ENCODE measurements around the gene KIF26B.
A peak's percentile ranks its signal among the peaks of the same experiment; 100 is the strongest.

KIF26B gene

DNA sequence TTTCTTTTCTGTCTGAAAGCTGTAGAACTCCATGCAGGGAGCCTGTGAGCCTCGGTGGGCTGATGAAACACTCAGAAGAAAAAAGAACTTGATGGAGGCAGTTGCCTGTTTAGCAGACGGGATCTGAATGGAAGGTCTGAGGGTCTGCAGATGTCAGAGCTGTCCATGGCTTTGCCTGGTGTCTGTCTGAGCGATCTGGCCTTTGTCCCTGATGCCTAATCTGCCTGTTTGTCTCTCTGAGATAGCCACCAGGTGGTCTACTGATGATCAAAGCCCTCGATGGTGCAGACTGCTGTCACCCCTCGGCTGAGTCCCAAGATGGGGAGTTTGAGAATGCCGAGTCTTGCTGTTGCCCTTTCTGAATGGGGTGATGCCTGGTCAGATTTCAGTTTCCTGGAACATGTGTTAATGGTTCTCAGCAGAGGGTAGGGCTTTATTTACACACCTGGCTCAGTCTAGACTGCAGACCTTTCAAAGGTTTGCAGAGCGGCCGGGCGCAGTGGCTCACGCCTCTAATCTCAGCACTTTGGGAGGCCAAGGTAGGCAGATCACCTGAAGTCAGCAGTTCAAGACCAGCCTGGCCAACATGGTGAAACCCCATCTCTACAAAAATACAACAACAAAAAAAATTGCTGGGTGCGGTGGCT, 90.4 kb downstream of the KIF26B start:
- DNase-seq = no peak

DNA sequence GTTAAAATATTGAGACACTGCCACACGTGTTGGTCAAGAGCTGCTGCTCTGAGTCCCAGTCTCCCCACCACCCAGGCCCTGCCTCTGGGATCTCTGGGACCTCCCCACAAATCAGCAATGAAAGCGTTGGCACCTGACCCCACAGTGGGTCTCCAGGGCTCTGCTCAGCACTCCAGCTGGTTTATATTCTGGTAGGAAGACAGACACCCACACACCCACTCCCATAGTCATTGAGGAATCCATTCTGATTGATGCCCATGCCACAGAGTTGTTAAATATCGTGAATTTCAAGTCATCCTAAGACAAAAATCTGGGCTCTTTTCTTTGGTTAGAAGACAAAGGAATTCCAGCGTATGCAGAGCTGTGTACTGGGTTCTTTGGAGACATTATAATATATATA, 91.6 kb downstream of the KIF26B start:
- DNase-seq = no peak

DNA sequence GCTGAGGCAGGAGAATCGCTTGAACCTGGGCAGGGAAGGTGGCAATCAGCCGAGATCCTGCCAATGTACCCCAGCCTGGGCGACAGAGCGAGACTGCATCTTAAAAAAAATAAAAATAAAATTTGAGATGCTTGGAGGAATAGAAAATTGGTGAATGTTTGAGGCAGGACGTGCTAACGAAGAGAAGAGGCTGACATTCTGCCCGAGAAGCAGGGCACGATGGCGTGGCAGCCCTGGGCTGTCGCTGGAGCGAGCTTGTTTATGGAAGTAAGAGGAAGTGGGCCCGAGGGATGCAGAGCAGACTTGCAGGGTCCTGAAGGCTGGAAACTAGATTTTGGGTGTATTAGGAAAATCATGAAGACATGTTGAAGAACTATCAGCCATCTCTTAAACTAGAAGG, 92.6 kb downstream of the KIF26B start:
- no peak for DNase-seq

DNA sequence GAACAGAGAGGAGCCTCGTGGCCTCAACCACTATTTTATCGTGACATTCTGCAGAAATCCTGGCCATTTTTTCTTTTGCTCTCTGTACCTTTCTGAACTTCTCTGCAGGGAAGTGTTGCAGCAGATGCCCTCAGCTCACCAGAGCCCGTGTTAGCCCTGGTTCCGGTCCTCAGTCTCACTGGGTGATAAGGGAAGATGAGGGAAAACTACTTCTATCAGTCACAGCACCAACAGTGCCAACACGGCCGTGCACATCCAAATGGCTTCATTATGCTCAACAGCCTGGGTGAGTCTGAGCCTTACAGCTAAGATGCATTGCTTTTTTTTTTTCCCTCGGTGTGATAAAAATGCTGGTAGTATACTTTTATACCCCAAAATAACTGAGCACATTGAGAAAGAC, 93.0 kb downstream of the KIF26B start:
- DNase-seq = no peak

DNA sequence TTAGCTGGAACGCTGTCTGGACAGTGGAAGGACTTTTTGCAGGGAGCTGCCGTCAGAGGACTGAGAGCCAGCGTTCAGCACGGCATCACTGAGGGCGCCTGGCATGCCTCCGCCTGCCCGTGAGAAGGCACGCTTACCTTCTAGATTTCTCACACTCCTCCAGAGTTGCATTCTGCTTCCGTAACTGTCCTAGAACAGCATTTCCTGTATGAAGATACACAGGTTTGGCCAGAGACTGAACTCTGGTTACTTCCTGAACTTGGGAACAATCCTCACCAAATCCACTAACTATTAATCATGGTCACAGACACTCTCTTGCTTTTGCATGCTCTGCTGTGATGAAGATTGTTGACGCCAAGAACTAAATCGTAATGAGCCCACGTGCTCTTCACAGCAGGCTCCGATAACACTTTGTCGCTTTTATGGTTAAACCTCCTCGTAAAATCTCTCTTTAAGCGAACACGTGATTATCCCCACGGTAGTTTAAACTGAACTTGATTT, 93.5 kb downstream of the KIF26B start:
- DNase-seq = no peak

DNA sequence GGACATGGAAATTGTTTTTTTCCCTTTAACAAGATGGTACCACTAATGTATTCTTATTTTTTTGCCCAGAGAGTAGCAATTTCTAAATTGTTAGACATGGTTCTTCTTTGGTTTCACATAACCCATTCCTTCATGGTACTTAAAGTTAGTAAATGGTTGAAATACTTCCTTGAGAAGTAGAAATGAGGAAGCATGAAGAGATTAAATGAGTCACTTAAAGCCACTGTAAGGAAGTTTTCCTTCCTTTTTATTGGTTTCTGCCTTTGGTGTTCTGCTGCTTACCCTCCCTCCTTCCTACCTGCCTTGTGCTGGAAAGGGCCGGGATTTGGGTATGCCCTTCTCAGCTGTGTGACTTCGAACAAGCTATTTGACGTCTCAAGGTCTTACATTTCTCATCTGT, 101.0 kb downstream of the KIF26B start:
- no peak for DNase-seq

DNA sequence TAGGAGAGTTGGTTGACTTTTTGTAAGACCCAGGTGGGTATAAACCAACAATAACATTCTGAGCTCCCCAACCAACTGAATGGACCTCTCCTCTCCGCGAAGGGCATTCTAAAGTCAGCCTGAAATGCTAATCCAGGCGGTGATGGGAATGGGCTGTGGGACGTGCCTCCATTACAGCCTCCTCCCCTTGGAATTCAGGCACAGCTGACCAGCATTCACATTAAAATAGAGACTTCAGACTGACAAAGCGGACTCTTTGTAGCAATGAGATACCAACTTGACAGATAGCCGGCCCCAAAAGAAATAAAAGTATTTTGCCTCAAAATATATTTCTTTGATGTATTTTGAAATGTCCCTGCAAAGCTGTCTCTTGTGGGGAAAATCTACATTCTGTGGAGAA, 101.7 kb downstream of the KIF26B start:
- DNase-seq = no peak

DNA sequence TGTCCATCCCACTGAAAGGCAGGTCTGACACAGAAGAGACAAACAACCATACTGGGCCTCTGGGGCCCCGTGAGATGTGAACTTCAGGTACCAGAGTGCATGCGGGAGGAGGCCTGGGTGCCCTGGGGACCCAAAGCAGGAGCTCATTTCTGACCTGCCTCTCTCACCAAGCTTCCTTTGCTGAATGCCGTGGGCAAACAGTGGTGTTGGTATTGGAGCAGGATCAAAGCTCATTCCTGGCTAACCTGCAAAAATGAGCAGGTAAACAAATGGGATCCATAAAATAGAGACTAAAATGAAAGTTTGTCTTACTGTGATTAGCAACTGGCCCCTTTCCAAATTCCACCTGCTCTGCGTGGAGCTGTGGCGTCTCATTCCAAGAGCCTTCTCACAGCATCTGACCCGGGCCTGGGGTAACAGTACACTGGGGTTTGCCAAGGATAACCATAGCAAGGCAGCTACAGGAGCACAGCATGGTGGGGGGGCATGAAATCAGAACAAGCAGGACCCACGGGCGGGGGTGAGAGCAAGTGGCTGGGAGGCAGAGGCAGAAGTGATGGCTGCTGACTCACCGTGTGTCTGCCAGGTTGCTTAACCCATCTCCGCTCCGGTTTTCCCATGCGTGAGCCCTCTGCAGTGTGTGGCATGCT, 103.6 kb downstream of the KIF26B start:
- DNase-seq = no peak

DNA sequence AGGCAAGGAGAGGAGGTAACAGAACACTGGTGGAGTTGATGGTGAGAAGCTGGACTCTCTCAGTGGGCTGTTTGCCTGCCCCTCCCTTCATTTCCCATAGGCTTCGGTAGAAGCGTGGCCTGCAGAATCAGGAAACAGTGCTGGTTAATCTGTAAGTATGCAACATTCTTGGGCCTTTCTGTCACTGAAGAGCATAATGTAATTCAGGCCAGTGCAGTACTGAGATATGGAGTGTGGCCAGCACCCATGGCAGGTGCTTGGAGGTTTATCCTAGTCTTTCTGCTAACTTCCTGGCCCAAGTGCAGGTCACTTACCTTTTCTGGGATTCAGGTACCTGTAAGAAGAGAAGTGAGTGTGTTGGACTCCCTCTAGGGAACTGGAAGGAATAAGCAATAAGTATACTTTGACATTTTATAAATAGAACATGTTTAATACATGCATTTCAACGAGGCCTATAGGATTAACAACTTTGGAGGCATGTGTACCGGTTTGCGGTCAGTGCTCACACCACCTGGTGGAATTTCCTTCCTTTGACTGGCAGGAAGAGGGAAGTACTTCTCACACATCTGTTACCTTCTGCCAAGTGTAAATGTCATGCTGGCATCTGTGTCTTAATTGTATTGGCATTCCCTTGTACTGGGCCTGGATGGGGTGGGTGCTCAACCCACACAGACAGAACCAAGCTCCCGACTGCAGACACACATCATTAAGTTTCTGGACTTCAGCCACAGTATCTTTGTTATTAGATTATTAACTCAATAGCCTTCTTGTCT, 105.5 kb downstream of the KIF26B start:
- no peak for DNase-seq

DNA sequence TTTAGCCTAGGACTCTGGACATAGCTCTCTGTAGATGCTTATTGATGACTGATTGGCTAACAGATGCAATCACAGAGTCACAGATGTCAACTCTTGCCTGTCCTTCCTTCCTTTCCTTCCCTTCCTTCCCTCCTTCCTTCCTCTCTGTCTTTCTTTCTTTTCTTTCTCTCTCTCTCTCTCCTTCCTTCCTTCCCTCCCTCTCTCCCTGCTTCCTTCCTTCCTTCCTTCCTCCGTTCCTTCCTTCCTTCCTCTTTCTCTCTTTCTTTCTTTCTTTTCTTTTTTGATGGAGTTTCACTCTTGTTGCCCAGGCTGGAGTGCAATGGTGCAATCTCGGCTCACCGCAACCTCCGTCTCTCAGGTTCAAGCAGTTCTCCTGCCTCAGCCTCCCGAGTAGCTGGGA, 106.1 kb downstream of the KIF26B start:
- DNase-seq = no peak

DNA sequence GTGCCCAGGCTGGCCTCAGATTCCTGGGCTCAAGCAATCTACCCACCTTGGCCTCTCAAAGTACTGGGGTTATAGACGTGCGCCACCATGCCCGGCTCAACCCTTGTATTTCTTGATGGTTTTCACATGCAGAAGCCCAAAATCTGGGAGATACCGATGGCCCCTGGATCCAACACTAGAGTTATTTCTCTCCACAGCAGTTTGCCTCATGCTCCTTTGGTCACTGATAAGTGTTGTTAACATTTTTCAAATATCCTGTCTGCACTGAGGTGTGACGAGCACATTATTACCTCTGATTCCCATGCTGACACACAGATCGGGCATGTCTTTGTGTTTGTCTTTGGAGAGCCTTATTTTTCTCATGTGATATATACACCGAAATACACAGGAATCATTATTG, 107.0 kb downstream of the KIF26B start:
- DNase-seq = peak; percentile 26

DNA sequence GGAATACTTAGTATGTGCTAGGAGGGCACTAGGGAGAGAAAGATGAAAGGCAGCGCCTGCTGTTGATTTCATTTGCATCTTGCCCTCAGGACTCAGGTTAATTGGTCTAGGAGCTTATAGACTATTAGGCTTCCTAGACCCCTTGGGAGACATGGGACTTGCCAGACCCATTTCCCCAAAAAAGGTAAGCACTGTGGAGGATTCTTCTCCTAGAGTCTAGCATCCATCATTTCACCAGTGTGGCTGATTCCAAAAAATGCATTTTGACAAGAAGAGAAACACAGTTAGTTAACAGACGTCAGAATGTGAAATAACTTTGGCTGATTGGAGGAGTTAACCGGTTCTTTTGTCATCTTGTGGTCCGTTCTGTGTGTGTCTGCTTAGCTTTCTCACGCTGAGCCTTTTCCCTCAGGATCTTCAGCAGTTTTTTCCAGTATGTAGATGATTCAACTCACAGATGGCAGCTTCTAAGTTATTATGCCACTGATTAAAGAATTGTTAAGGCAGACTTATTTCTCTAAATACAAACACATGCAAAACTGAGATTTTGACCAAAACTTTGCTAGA, 108.8 kb downstream of the KIF26B start:
- peak; percentile 82 for DNase-seq

DNA sequence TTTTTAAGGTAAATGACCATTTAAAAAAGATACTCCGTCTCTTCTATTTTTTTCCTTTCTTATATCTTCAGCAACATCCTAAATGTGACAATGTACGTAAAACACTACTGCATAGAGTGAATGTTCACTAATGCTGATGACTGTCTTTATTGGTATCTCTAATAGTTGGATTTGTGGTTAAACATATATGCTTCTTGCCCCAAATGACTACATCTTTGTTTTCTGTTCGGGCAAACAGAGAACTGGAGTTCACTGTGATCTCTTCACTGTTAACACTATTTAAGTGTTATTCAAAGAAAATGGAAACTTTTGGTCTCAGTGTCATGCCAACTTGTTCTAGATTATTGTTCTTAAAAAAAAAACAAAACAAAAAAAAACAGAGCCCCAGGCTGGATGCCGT, 109.4 kb downstream of the KIF26B start:
- peak; percentile 63 for DNase-seq

DNA sequence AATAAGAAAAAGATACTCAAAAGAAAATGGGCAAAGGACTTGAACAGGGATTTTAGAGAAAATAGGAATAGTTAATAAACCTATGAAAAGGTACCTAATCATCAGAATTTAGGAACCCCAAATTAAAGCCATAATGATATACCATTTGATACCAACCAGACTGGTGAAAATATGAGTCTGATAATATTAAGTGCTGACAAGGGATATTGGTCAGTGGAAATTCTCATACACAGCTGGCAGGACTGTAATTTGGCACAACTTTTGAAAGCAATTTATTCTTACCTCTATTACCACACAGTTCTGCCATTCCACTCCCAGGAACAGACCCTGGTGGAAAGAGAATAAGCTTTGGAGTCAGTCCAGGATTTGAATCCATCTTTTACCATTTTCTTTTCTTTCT, 111.3 kb downstream of the KIF26B start:
- no peak for DNase-seq

DNA sequence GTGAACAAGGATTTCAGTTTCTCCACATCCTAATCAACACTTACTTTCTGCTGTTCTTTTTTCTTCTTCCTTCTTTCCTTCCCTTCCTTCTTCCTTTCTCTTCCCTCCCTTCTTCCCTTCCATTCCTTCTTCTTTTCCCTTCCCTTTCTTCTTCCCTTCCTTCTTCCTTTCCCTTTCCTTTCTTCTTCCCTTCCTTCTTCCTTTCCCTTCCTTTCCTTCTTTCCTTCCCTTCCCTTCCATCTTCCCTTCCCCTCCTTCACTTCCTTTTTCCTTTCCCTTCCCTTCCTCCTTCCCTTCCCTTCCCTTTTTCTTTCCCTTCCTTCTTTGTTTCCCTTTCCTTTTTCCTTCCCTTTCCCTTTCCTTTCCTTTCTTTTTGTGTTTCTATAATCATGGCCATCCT, 115.3 kb downstream of the KIF26B start:
- DNase-seq = no peak

DNA sequence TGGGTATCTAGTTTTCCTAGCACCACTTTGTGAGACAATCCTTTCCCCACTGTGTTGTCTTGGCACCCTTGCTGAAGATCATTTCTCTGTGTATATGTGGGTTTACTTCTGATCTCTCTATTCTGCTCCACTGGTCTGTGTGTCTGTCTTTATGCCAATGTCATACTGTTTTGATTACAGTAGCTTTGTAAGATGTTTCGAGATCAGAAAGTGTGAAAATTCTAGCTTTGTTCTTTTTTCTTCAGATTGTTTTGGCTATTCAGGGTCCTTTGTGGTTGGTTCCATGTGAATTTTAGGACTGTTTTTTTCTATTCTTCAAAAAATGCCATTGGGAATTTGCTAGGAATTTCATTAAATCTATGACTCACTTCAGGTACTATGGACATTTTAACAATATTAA, 116.2 kb downstream of the KIF26B start:
- DNase-seq = no peak

DNA sequence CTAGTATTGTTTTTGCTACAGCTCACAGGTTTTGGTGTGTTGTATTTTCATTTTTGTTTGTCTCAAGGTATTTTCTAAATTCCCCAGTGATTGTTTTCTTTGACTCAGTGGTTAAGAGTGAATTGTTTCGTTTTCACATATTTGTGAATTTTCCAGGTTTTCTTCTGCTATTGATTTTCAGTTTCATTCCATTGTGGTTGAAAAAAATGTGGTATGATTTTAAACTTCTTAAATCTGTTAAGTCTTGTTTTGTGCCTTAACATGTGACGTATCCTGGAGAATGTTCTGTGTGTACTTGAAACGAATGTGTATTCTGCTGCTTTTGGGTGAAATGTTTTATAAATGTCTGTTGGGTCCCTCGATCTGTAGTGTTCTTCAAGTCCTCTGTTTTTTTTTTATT, 117.9 kb downstream of the KIF26B start:
- DNase-seq = no peak

DNA sequence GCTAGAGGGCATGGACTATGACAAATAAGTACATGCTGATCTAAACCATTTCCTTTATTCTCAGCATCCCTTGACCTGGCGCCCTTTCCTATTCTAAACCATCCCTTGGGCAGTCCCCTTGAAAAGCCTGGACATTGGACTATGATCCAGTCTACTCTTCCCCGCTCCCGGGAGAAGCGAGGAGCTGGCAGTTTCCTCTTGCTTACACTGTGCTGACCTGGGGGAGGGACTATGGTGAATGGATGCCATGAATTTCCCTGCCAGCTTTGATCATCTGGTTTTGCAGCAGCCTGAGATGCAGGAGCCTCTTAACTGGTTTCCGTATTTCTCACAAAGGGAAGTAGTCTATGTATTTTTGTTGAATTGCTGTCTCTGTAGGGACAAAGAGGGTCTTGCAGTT, 121.7 kb downstream of the KIF26B start:
- DNase-seq = no peak

DNA sequence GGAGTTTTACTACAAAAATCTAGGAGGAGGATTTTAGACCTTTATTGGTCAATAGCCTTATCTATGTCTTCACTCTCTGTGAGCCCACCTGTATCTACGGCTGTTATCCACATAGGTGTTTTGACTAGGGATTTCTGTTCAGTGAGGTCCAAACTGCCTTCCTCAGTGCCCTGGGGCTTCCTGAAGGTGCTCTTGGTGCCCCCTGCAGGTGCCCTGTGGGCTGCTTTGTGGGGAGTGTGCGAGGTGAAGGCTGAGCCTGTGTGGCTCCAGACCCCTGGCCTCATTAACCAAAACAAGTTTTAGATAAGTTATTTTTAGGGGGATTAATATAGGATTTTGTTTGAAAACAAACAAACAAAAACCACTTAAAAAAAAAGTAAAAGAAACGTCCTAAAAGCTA, 122.5 kb downstream of the KIF26B start:
- DNase-seq = no peak

DNA sequence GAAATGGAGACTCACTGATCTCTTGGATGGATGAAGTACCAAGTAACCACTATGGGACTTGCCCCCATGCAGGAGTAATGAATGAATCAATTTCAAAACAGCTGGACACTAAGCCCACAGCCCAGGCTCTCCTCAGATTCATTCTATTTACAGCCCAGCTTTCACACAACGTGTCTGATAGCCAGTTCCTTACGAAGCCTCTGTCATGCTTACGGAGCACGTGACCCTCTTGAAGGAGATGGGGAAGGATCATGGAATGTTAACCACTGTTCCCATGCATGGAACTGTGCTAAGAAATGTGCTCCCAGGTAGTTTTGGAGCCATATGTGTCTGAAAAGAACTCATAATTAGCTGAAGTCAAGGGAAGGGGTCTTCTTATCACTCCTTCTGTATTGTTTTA, 124.1 kb downstream of the KIF26B start:
- no peak for DNase-seq

DNA sequence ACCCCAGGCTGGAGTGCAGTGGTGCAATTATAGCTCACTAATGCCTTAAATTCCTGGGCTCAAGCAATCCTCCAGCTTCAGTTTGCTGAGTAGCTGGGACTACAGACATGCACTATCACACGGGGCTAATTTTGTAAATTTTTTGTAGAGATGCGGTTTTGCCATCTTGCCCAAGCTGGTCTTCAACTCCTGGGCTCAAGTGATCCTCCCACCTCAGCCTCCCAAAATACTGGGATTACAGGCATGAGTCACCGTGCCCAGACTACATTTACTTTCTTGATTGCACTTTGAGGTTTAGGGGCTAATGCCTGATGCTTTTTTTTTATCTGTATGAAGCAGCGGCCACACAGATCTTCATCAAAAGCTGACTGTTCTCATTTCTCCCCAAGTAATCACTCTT, 124.6 kb downstream of the KIF26B start:
- DNase-seq = no peak

DNA sequence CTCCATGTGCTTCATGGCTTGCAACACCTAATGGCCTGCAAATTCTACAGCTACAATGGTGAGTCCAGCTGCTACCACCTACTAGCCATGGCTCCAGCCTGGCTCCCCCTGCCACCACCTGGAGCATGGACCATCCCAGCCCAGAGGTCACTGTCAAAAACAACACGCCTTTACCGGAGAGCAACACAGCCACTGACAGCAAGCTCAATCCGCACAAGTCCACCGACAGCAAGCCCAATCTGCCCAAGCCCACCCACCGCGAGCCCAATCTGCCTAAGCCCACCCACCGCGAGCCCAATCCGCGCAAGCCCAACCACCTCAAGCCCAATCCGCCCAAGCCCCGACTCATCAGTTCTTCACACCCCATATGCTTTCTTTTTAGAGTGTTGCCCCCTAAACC, 128.2 kb downstream of the KIF26B start:
- DNase-seq = no peak

DNA sequence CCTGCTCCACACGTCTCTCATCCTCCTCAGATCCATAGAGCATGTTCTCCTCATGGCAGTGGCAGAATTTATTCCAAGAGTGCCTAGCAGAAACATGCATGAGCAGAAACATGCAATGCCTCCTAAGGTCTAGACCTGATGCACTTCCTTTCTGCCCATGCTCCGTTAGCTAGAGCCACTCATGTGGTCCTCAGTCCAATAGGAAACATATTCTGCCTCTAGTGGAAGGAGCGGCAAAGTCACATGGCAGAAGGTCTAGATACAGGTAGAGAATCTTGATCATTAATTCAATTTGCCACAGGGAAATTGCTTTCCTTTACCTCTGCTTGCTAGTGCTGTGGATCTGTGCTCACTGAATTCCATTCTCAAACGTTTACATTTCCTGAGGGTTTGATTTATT, 130.4 kb downstream of the KIF26B start:
- DNase-seq = no peak

DNA sequence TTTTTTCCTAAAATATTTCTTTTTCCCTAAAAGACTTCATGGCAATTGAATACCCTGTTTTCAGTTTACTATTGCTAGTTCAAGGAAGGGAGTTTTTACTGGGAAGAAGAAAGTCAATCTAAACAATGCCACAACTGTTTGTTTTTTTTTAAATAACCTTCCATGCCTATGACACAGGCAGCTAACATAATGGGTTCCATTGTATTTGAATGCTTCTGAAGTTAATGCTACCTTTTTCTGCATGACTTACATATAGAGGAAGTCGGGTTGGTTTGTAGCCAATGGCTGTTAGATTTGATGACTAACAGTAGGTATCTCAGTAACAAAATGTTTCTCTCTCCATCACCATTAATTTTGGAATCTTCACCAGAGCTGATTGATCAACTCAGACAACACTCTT, 134.0 kb downstream of the KIF26B start:
- no peak for DNase-seq
